ENCODE measurements around the gene PPME1. TPM values are rescaled to one million over a fixed set of nuclear protein-coding genes. Genes with fewer than 3 reads are reported as not detected.
A peak's percentile ranks its signal among the peaks of the same experiment; 100 is the strongest.

Gene PPME1
- total RNA-seq (2014; rRNA removed; shearing (Covaris generic)), result 17.3 and 28.8 TPM in 2 replicates
- total RNA-seq (2022), result 28.2 and 28.6 TPM in 2 replicates
- Bru-seq, nascent RNA, result percentile 71 among the genes with signal in this experiment
- percentile 61 among the genes with signal in this experiment for BruChase-seq, experiment 1, labeled RNA remaining after a 6-hour chase
- BruChase-seq, experiment 2, labeled RNA remaining after a 2-hour chase, result percentile 64 among the genes with signal in this experiment
- long read RNA-seq, transcript PPME1-201 (14 exons, 2,677 nt), result major isoform, 68 of 75 reads
- long read RNA-seq, partial matches to known transcripts, result 1 of 75 reads
- long read RNA-seq, other reads (novel, unspliced or antisense), result 6 of 75 reads

- ChIA-PET POLR2A (interaction anchor here (0.7 to 2.2 kb wide), 11 partner anchors 9 to 1721 kb away, joined by 3 to 17 read pairs (median 4); partner anchors contain the start of gene UCP2), CTCF (ENCODE audit: unreplicated experiment) (interaction anchor here (1.4 to 1.5 kb wide), 2 partner anchors 85 to 191 kb away, joined by 3 to 5 read pairs; no protein-coding TSS in a partner anchor)
- Histone ChIP-seq H3K36me3 (ENCODE audit: insufficient read depth, low read length) (peaks cover 41% of the 10 kb centered on the region), H4K20me1 (ENCODE audit: insufficient read depth, low read length) (no peaks in the 10 kb centered on the region), H3K79me2 (ENCODE audit: insufficient read depth, low read depth, low read length) (peaks cover 44% of the 10 kb centered on the region), H3K9me2 (ENCODE audit: insufficient read depth, low read length) (no peaks in the 10 kb centered on the region), H2AFZ (ENCODE audit: low read length) (peak within 1 kb of the TSS; percentile 96), H3K9me3 (ENCODE audit: low read length) (no peaks in the 10 kb centered on the region), H3K4me2 (ENCODE audit: low read length) (peak within 1 kb of the TSS; percentile 82), H3K27ac (ENCODE audit: low read depth, low read length, poor library complexity, severe bottlenecking) (peak within 1 kb of the TSS; percentile 75), H3K4me3 (ENCODE audit: low read depth, low read length, poor library complexity, severe bottlenecking) (peak within 1 kb of the TSS; percentile 93), H3K4me1 (ENCODE audit: insufficient read depth, low read length, poor library complexity, severe bottlenecking) (peaks cover 30% of the 10 kb centered on the region)
- intact Hi-C loops (cut with micrococcal nuclease; ENCODE audit: unreplicated experiment), result loop anchor here (2.0 to 5.0 kb wide), 2 partner anchors 188 to 209 kb away; partner anchors contain the start of gene UCP2
- DNase-seq (ENCODE audit: low spot score), result peak; percentile 100
- TF ChIP-seq EZH2phosphoT487 (IDR thresholded peaks at IDR 0.05; ENCODE audit: borderline replicate concordance, low read depth, low read length) (no peak), CTCF (conservative IDR thresholded peaks at IDR 0.05; ENCODE audit: low read length) (0 out of 2 replicates have a peak, but pooled peaks have one; percentile 33)
- BruUV-seq (replicated peaks), result no TSS peak
These were observed at the start of gene PPME1, which contains the start of gene C2CD3 for GRCh38 chr11:74170694-74171629. TSS of gene PPME1 (plus strand) at chr11:74171289. CDS start at chr11:74171422, 133 bp downstream. TSS of gene C2CD3 (minus strand) at chr11:74171002. CDS start at chr11:74170792, 210 bp downstream.

DNA sequence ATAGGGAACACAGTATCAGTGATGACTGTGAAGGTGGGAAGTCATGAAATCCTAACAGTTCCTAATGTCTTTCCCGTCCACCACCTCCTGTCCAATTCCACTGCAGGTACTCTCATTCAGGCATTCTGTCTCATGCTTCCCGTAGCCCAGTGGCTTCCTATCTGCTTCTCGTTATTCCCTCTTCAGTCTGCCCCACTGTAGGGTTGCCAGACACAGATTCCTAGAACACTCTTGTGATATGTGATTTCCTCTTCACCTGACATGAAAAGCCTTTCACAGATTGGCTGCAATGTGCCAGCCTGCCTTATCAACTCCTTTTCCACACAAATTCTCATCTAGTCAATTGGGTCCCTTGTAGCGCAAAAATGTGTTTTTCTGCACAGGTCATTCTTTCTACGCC, 49.3 kb upstream of the PPME1 start:
- no peak for DNase-seq (ENCODE audit: low spot score)
- POLR2A ChIA-PET, result no interaction called here
- Histone ChIP-seq H3K4me1 (ENCODE audit: insufficient read depth, low read length, poor library complexity, severe bottlenecking) (no peaks in the 10 kb centered on the region), H3K79me2 (ENCODE audit: insufficient read depth, low read depth, low read length) (no peaks in the 10 kb centered on the region), H2AFZ (ENCODE audit: low read length) (no peak overlapping the region), H3K36me3 (ENCODE audit: insufficient read depth, low read length) (peaks cover 27% of the 10 kb centered on the region), H3K9me3 (ENCODE audit: low read length) (no peaks in the 10 kb centered on the region), H4K20me1 (ENCODE audit: insufficient read depth, low read length) (no peaks in the 10 kb centered on the region), H3K27ac (ENCODE audit: low read depth, low read length, poor library complexity, severe bottlenecking) (no peak overlapping the region), H3K4me3 (ENCODE audit: low read depth, low read length, poor library complexity, severe bottlenecking) (no peak overlapping the region), H3K9me2 (ENCODE audit: insufficient read depth, low read length) (no peaks in the 10 kb centered on the region), H3K4me2 (ENCODE audit: low read length) (no peak overlapping the region)
- intact Hi-C loops (cut with micrococcal nuclease; ENCODE audit: unreplicated experiment), result no loop called here
- BruUV-seq (replicated peaks), result no TSS peak
- CTCF ChIA-PET (ENCODE audit: unreplicated experiment), result no interaction called here
- TF ChIP-seq EZH2phosphoT487 (IDR thresholded peaks at IDR 0.05; ENCODE audit: borderline replicate concordance, low read depth, low read length), result no peak
- TF ChIP-seq CTCF (conservative IDR thresholded peaks at IDR 0.05; ENCODE audit: low read length), result no peak
